ENCODE data around the gene COL2A1.

Gene COL2A1

GRCh38 chr12:47988073-47989022 lies 15.9 kb downstream of the COL2A1 start:
- no peak for DNase-seq

GRCh38 chr12:47987411-47988072 lies 16.7 kb downstream of the COL2A1 start:
- no peak for DNase-seq

GRCh38 chr12:47986832-47987231 lies 17.4 kb downstream of the COL2A1 start:
- DNase-seq: no peak

GRCh38 chr12:47986291-47986660 lies 18.0 kb downstream of the COL2A1 start:
- no peak for DNase-seq

DNA sequence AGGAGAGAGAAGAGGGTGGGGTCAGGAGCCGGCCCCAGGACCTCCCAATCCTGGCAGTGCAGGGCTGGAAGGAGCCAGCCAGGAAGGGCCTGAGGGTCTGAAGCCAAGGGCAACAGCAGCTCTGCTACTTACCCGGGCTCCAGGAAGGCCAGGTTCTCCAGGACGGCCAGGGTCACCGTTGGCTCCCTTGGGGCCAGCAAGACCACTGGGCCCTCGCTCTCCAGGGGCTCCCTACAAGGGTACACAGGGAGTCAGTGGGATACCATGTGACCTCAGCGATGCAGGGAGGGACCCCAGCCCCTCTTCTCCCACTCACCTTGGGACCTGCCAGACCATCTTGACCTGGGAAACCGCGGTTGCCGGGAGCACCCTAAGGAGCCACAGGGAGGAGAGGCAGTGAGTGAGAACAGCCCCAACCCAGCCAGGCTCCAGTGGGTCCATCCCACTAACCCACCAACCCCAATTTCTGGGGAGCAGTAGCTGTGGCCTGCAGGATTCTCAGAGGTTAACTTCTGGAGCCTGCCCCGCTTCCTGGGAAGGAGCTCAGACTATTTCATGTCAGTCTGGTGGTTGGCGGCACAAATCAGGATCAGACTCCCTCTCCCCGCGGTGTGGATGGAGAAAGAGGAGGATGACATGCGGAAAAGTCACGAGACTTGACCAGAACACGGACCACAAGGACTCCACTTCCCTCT lies 18.5 kb downstream of the COL2A1 start:
- no peak for DNase-seq

DNA sequence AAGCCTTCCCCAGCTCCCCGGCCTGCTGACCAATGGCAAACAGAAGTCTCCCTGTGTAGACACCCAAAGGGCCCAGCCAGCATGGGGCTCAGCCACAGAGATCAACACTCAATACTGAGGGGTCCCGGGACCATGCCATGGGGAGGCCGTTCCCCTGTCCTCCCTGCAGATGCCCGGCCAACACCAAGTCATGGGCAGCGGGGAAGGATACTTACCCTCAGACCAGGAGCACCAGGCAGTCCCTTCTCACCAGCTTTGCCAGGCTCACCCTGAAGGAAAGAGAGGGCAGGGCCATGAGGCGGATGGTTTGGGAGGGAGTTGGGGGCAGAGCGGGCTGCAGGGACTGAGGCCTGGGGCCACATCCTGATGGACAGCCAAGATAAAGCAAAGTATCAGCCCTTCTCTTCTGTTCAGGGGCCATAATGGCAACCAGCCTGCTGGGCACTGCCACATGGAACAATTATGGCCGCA lies 19.9 kb downstream of the COL2A1 start:
- DNase-seq: no peak

DNA sequence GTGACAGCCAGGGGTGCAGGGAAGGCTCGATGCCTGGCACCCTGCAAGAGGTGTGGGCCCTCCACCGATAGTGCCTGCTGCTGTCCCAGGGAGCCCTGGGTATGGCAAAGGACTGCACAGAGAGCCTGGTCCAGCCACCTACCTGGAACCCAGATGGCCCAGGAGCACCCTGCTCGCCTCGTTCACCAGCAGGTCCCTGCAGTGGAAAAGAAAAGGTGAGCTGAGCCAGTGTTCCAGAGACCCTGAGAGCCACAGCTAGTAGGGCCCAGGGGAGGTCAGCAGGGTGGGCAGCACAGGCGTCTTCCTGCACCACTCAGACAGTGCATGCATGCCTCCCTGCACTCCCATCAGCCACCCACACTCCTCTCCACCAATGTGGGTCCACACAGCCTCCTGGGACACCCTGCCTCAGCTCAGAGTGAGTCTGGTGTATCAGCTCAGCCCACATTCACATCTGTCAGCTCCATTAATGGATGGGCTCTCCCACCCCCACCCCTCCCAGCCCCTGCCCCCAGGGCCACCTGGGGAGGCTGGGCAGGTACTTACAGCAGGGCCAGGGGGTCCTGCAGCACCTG lies 20.6 kb downstream of the COL2A1 start:
- DNase-seq: no peak

GRCh38 chr12:47982770-47983169 lies 21.5 kb downstream of the COL2A1 start:
- DNase-seq: no peak

DNA sequence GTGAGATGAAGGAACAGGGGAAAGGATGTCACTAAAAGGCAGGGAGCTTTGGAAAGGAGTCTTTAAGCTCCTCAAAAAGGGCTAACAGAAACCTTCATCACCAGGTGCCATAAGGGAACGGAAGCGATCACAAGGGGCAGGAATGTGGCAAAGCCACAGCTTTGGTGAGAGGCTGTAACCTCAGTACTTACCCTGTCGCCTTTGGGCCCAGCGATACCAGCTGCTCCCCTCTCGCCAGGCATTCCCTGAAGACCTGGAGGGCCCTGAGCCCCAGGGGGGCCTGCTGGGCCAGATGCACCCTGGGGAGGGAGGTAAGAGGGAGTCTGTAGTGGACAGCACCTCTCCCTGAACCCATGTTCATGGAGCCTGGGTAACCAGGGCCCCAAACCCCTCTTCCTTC lies 22.0 kb downstream of the COL2A1 start:
- no peak for DNase-seq

DNA sequence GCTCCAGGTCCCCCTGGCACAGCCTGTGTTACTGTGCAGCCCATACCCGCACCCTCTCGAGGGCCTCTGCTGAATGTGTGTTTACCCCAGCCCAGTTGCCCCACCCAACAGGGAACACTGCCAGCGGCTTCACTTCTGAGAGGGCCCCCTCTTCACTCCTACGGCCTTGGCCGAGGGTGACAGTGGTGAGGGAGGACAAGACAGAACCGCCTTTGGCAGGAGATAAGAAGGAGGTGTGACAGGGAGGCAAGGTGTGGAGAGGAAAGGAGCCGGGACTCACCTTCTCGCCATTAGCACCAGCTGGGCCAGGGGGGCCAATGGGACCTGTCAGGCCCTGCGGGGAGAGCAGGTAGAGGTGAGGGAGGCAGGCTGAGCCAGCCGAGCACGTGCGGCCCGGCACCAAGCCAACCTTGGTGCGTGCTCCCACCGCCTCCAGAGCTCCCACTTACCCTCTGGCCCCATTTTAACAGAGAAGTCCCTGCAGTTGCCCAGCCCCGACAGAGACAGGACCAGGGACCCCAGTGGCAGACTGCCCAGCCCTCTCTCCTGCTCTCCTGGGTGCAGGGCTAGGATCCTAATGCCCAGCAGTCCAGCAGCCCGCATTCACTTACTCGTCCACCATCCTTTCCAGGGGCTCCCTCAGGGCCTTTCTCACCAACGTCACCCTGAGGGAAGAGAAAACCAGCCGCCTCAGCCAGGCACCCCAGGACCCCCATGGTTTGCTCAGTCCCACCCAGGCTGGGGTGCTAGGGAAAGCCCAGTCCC lies 22.6 kb downstream of the COL2A1 start:
- DNase-seq: no peak

GRCh38 chr12:47980779-47981495 lies 23.3 kb downstream of the COL2A1 start:
- DNase-seq: no peak

DNA sequence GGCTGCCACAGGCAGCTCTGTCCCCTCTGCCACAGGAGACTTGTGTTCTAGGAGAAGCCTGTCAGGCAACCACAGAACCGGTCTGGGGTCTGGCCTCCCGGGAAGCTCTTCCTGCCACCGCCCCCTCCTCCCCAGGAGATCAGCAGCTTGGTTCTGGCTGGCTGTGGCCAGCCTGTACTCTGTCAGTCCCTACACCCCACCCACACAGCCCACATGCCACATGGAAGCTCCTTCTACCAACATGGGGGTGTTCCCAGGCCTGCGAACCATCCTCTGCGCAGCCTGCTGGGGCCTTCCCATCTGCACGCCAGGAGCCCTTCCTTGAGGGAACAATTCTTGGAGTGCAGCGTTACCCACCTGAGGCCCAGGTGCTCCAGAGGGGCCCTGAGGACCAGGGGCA lies 24.1 kb downstream of the COL2A1 start:
- no peak for DNase-seq

DNA sequence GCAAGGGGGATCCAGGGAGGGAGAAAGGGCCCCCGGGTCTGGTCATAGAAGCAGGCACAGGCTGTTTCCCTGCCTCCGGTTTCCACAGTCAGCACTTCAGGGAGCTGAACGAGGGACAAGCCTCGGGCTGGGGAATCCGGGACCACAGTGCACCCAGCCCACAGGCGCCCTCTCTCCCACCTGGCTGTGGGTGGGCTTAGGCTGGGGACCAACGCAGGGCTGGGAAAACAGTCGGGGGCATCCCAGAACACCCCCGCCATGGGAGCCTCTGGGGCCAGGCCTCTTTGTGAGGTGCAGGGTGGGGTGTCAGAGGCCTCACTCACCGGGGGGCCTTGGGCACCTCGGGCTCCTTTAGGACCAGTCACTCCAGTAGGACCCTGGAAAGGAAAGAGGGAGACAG lies 24.6 kb downstream of the COL2A1 start:
- no peak for DNase-seq

DNA sequence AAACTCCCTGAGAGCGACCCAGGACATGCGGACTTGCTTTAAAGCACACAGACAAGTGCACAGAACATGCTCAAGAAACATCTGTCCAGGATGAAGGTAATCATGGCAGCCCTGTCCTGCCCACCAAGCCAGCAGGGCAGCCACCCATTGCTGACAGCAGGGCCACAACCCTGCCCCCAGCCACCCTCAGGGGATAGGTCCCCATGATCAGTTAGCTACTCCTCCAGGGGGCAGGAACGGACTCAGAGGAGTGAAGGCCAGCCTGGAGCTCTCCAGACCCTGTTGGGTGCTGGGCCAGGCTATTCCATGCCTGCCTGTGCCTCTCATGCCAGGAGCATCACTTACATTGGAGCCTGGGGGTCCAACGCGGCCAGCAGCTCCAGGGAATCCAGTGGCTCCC lies 25.1 kb downstream of the COL2A1 start:
- no peak for DNase-seq

- DNase-seq: no peak
These were observed 25.7 kb downstream of the COL2A1 start for GRCh38 chr12:47978598-47978873.

GRCh38 chr12:47977772-47978597 lies 26.3 kb downstream of the COL2A1 start:
- no peak for DNase-seq

- DNase-seq: no peak
These were observed 27.1 kb downstream of the COL2A1 start for GRCh38 chr12:47977046-47977771.

DNA sequence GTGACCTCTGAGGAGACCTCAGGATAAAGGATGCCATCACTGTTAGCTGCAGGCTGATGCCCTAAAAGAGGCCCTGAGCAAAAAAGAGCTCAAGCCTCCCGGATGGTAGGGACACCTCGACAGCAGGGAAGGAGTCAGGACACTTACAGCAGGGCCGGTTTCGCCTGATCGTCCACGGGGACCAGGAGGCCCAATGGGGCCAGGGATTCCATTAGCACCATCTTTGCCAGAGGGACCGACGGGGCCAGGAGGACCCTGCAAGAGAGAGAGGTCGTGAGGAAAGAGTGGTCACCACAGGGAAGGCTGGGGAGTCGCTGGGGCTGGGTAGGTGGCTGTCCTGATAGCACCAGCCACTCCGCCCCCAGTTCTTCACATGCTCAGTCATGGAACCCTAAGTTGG lies 28.5 kb downstream of the COL2A1 start:
- no peak for DNase-seq

DNA sequence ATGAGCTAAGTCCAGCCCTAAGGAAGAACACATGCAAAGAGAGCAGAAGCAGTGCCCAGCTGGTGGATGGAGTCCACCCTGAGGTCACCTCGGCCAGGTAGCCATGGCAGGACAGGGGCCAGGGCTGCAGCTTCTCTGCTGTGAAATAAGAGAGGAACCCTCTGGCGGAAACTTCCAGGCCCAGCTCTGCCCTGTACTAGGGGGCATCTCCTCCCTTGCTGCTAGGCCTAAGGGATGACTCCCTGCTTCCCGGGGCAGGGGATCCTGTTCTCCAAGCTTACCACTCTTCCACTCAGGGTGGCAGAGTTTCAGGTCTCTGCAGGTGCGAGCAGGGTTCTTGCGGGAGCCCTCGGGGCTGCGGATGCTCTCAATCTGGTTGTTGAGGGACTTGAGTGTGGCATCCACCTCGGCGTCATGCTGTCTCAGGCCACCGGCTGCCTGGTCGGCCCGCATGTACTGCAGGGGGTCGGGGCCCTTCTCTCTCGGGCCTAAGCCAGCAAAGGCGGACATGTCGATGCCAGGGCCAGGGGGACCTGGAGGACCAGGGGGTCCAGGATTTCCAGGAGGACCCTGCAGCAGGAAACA lies 29.1 kb downstream of the COL2A1 start:
- DNase-seq: no peak

- DNase-seq: no peak
These were observed 30.4 kb downstream of the COL2A1 start for GRCh38 chr12:47973870-47974269.
